Pons (tissue), 1 donor: ENCODE results near the gene SRL.
"Not testable (repeated sequence)": the region's sequence is repeated elsewhere in the genome, so short reads cannot be mapped to it uniquely, and the experiment has no call there.

ENCODE experiments used
- DNase-seq: peaks from one replicate; pipeline ENCODE4 v3.0.0-alpha.2; 2016; ENCODE audit warnings: low spot score

SRL gene

GRCh38 chr16:4160658-4161430 is 81.0 kb downstream of the SRL start:
- DNase-seq = no peak

- no peak for DNase-seq
Observed at GRCh38 chr16:4159726-4160125, 82.2 kb downstream of the SRL start.

GRCh38 chr16:4158143-4159093 is 83.5 kb downstream of the SRL start:
- no peak for DNase-seq

- DNase-seq = no peak
Observed at GRCh38 chr16:4157376-4157825, 84.5 kb downstream of the SRL start.

GRCh38 chr16:4156503-4156902 is 85.4 kb downstream of the SRL start:
- DNase-seq = not testable (repeated sequence)

GRCh38 chr16:4153364-4153763 is 88.5 kb downstream of the SRL start:
- not testable (repeated sequence) for DNase-seq

- DNase-seq = no peak
Observed at GRCh38 chr16:4152267-4152666, 89.6 kb downstream of the SRL start.

- no peak for DNase-seq
Observed at GRCh38 chr16:4147236-4147635, 94.6 kb downstream of the SRL start.

- DNase-seq = peak; percentile 20
Observed at GRCh38 chr16:4142268-4142667, 99.6 kb downstream of the SRL start.

GRCh38 chr16:4141604-4142003 is 100.3 kb downstream of the SRL start:
- DNase-seq = no peak

- peak; percentile 11 for DNase-seq
Observed at GRCh38 chr16:4140652-4141051, 101.2 kb downstream of the SRL start.

- no peak for DNase-seq
Observed at GRCh38 chr16:4139968-4140367, 101.9 kb downstream of the SRL start.
